HAP-1 (cell line): ENCODE results near the gene NAA40.
"Not testable (repeated sequence)": the region's sequence is repeated elsewhere in the genome, so short reads cannot be mapped to it uniquely, and the experiment has no call there.

Experiments
- DNase-seq, 2 experiments: peaks; one replicate each; pipeline ENCODE4 v3.0.0-alpha.2; 2016 to 2020; ENCODE audit warnings: low spot score in 2 of 2
- H3K27me3 ChIP-seq: fragments of 250-450 bp; sonication (Bioruptor Pico); 2 replicates; pipeline ENCODE4 v1.5.1; 2020; ENCODE audit warnings: low read depth, mild to moderate bottlenecking, moderate library complexity
- H3K36me3 ChIP-seq: fragments of 250-450 bp; sonication (Bioruptor Pico); replicated peaks from 2 replicates; pipeline ENCODE4 v1.5.1; 2020; ENCODE audit warnings: mild to moderate bottlenecking
- H3K4me1 ChIP-seq: fragments of 250-450 bp; sonication (Bioruptor Pico); 2 replicates; pipeline ENCODE4 v1.5.1; 2020; ENCODE audit warnings: mild to moderate bottlenecking
- H3K4me3 ChIP-seq: fragments of 250-450 bp; sonication (Bioruptor Pico); 2 replicates; pipeline ENCODE4 v1.5.1; 2020; ENCODE audit warnings: mild to moderate bottlenecking, moderate library complexity
- H3K9me3 ChIP-seq: fragments of 250-450 bp; sonication (Bioruptor Pico); 2 replicates; pipeline ENCODE4 v1.5.1; 2020; ENCODE audit warnings: mild to moderate bottlenecking, moderate library complexity
- in situ Hi-C: fragments of 300-500 bp; cut with MboI; formaldehyde crosslinking; loops from 3 replicates; pipeline ENCODE4 v1.14.3; 2020; ENCODE audit warnings: low sequenced_read_pairs, inconsistent platforms, mixed read lengths

Gene NAA40

GRCh38 chr11:63970902-63971301 lies 32.1 kb downstream of the NAA40 start:
- in situ Hi-C loops, result no loop called here
- Histone ChIP-seq H3K4me3 (no peak overlapping the region), H3K9me3 (peaks cover 4% of the 10 kb centered on the region; the same call in 1 of the 2 replicates), H3K36me3 (peaks cover 12% of the 10 kb centered on the region), H3K4me1 (peaks cover under 1% of the 10 kb centered on the region; the same call in 1 of the 2 replicates), H3K27me3 (no peaks in the 10 kb centered on the region)
- DNase-seq, result no peak

- H3K4me3 ChIP-seq, DNase-seq, H3K9me3 ChIP-seq, H3K4me1 ChIP-seq, in situ Hi-C loops, H3K27me3 ChIP-seq: not testable (repeated sequence)
- peaks cover 19% of the 10 kb centered on the region for H3K36me3 ChIP-seq
Measured at GRCh38 chr11:63973912-63974258, 35.1 kb downstream of the NAA40 start.

- Histone ChIP-seq H3K4me1 (peaks cover 8% of the 10 kb centered on the region), H3K36me3 (peaks cover 19% of the 10 kb centered on the region), H3K4me3 (peak within 1 kb of the TSS; percentile 99), H3K9me3 (peaks cover 4% of the 10 kb centered on the region; the same call in 1 of the 2 replicates), H3K27me3 (no peaks in the 10 kb centered on the region)
- in situ Hi-C loops, result no loop called here
- peak; percentile 98 to 100 for DNase-seq
Measured at GRCh38 chr11:63974259-63975143, 35.7 kb downstream of the NAA40 start, which contains the start of gene COX8A. TSS of gene COX8A (plus strand) at chr11:63974620. CDS start at chr11:63974681, 61 bp downstream.

- Histone ChIP-seq H3K9me3 (peaks cover under 1% of the 10 kb centered on the region; the same call in 1 of the 2 replicates), H3K4me3 (no peak overlapping the region), H3K4me1 (peaks cover 8% of the 10 kb centered on the region), H3K36me3 (peaks cover 19% of the 10 kb centered on the region), H3K27me3 (no peaks in the 10 kb centered on the region)
- no peak for DNase-seq
- in situ Hi-C loops, result no loop called here
Measured at GRCh38 chr11:63978551-63979239, 39.9 kb downstream of the NAA40 start.

- Histone ChIP-seq H3K4me3 (no peak overlapping the region), H3K36me3 (peaks cover 19% of the 10 kb centered on the region), H3K4me1 (peaks cover 8% of the 10 kb centered on the region), H3K27me3 (no peaks in the 10 kb centered on the region), H3K9me3 (no peaks in the 10 kb centered on the region)
- in situ Hi-C loops, result no loop called here
- DNase-seq, result no peak
Measured at GRCh38 chr11:63979426-63979825, 40.6 kb downstream of the NAA40 start.

GRCh38 chr11:63985812-63986155 lies 47.0 kb downstream of the NAA40 start:
- in situ Hi-C loops, result no loop called here
- Histone ChIP-seq H3K9me3 (no peaks in the 10 kb centered on the region), H3K4me3 (peak overlapping the region; percentile 95), H3K4me1 (peaks cover 8% of the 10 kb centered on the region), H3K27me3 (no peaks in the 10 kb centered on the region), H3K36me3 (peaks cover 29% of the 10 kb centered on the region)
- DNase-seq, result peak in 1 of 2 experiments; percentile 47

- no peaks in the 10 kb centered on the region for H3K27me3 ChIP-seq
- peaks cover 8% of the 10 kb centered on the region for H3K4me1 ChIP-seq
- DNase-seq, result peak; percentile 94 to 98
- peaks cover 34% of the 10 kb centered on the region for H3K36me3 ChIP-seq
- no peaks in the 10 kb centered on the region for H3K9me3 ChIP-seq
- H3K4me3 ChIP-seq, result peak within 1 kb of the TSS; percentile 95
- in situ Hi-C loops, result no loop called here
Measured at GRCh38 chr11:63986156-63986931, 47.5 kb downstream of the NAA40 start, which contains the start of gene OTUB1. TSS of gene OTUB1 (plus strand) at chr11:63986438. CDS start at chr11:63986457, 19 bp downstream.

GRCh38 chr11:63986932-63987513 lies 48.2 kb downstream of the NAA40 start:
- Histone ChIP-seq H3K4me1 (peaks cover 8% of the 10 kb centered on the region), H3K4me3 (peak overlapping the region; percentile 95), H3K9me3 (no peaks in the 10 kb centered on the region), H3K27me3 (no peaks in the 10 kb centered on the region), H3K36me3 (peaks cover 40% of the 10 kb centered on the region)
- no peak for DNase-seq
- in situ Hi-C loops, result no loop called here

GRCh38 chr11:63991558-63991957 lies 52.8 kb downstream of the NAA40 start:
- H3K36me3 ChIP-seq, result peaks cover 62% of the 10 kb centered on the region

GRCh38 chr11:63993100-63993499 lies 54.3 kb downstream of the NAA40 start:
- in situ Hi-C loops, result no loop called here
- Histone ChIP-seq H3K9me3 (no peaks in the 10 kb centered on the region), H3K36me3 (peaks cover 69% of the 10 kb centered on the region), H3K4me1 (no peaks in the 10 kb centered on the region), H3K4me3 (no peak overlapping the region), H3K27me3 (no peaks in the 10 kb centered on the region)
- no peak for DNase-seq

More at GRCh38 chr11:63991558-63991957, 52.8 kb downstream of the NAA40 start:
- Histone ChIP-seq H3K4me1 (peaks cover 5% of the 10 kb centered on the region), H3K9me3 (no peaks in the 10 kb centered on the region), H3K27me3 (no peaks in the 10 kb centered on the region), H3K4me3 (no peak overlapping the region)
- in situ Hi-C loops, result no loop called here
- DNase-seq, result no peak

GRCh38 chr11:63993993-63994392 lies 55.2 kb downstream of the NAA40 start:
- H3K36me3 ChIP-seq, result peaks cover 68% of the 10 kb centered on the region
- in situ Hi-C loops, result no loop called here

GRCh38 chr11:63996512-63996911 lies 57.7 kb downstream of the NAA40 start:
- no peaks in the 10 kb centered on the region for H3K4me1 ChIP-seq
- no peaks in the 10 kb centered on the region for H3K27me3 ChIP-seq
- in situ Hi-C loops, result no loop called here

More at GRCh38 chr11:63993993-63994392, 55.2 kb downstream of the NAA40 start:
- no peak for DNase-seq
- H3K27me3 ChIP-seq, result no peaks in the 10 kb centered on the region
- H3K9me3 ChIP-seq, result no peaks in the 10 kb centered on the region
- H3K4me1 ChIP-seq, result no peaks in the 10 kb centered on the region
- no peak overlapping the region for H3K4me3 ChIP-seq

GRCh38 chr11:63997104-63997700 lies 58.4 kb downstream of the NAA40 start:
- no peak for DNase-seq
- Histone ChIP-seq H3K4me1 (no peaks in the 10 kb centered on the region), H3K27me3 (no peaks in the 10 kb centered on the region), H3K36me3 (peaks cover 54% of the 10 kb centered on the region), H3K4me3 (no peak overlapping the region), H3K9me3 (no peaks in the 10 kb centered on the region)
- in situ Hi-C loops, result no loop called here

More at GRCh38 chr11:63996512-63996911, 57.7 kb downstream of the NAA40 start:
- Histone ChIP-seq H3K9me3 (no peaks in the 10 kb centered on the region), H3K4me3 (no peak overlapping the region), H3K36me3 (peaks cover 59% of the 10 kb centered on the region)
- no peak for DNase-seq
